Stimulated activated CD8-positive, alpha-beta memory T cell treated with anti-CD3 and anti-CD28 coated beads, Interleukin-12 subunit alpha, Interleukin-12 subunit beta, amount 100 ng/mL, for 1 hour (primary cell): ENCODE results near the gene SYVN1.

Experiments
- DNase-seq: peaks from one replicate; pipeline ENCODE4 v3.0.0-alpha.2; 2020; ENCODE audit warnings: low read depth

SYVN1 gene

GRCh38 chr11:65087827-65088226 lies 46.5 kb downstream of the SYVN1 start:
- no peak for DNase-seq

- DNase-seq: no peak
Observed at GRCh38 chr11:65087216-65087615, 47.1 kb downstream of the SYVN1 start.

- no peak for DNase-seq
Observed at GRCh38 chr11:65086809-65087208, 47.5 kb downstream of the SYVN1 start.

GRCh38 chr11:65085446-65085845 lies 48.9 kb downstream of the SYVN1 start:
- DNase-seq: no peak

- no peak for DNase-seq
Observed at GRCh38 chr11:65084598-65085375, 49.5 kb downstream of the SYVN1 start.

DNA sequence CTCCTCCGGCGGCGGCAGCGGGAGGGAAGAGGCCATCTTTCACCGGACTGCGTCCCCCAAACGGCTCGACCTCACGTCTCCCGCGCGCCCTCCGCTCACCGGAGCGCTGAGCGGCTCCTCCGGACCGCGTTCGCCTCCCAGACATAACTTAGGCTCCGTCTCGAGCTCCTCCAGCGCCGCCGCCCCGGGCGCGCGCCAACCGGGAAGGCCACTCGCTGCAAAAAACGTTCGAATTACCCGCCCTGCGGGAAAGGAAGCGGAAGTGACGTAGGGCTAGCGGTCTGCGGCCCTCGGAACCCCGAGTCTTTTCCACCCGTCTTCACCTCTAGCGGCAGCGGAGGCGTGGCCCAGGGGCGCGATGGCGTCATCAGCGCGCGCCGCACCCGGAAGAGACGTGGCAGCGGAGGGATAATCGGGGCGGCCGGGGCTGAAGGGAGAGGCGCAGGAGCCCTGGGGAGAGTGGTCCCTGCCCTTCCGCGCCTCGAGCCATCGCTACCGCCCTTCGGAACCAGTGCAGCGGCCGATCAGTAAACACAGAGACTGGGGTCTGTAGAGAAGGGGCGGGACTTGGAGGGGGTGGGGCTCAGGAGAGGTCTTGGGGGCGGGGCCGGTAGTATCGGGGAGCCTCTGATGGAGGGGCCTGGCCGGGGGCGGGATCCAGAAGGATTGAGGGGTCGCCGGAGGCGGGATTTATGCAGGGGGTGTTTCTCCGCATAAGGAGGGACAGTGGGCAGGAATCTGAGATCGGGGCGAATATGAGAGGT lies 50.3 kb downstream of the SYVN1 start, which contains the start of the genes CDCA5 and ZFPL1:
Gene CDCA5 (minus strand): TSS at position 207 of the 764 bp plus-strand sequence. CDS start 62 bp downstream, at position 145.
Gene ZFPL1 (plus strand): TSS at position 389 of the 764 bp plus-strand sequence. CDS start 477 bp downstream, outside the sequence.
- DNase-seq: peak; percentile 96

GRCh38 chr11:65083134-65083833 lies 51.0 kb downstream of the SYVN1 start:
- no peak for DNase-seq

DNA sequence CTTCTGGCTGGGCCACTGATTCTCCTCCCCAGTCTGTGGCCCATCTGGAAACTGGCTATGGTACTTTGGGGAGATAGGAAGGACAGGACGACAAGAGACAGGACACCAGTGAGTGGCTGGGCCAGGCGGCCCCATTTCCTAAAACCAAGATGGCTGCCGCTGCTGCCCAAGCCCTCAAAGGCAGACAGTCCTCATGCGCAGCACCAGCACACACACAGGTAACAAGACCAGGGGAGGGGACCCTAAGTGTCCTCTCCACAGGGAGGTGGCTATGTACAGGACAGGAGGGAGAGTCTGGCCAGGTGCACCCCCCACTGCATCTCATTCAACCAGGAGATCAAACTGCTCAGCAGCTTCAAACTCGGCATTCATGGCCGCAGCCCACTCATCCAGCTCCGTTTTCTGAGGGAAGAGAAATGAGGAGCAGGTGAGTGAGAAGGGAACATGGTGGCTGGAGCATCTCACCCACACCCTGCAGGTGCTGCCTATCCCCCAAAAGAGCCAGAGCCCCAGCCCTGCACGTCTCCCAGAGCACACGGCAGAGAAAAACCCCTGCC lies 55.5 kb downstream of the SYVN1 start:
- DNase-seq: no peak

DNA sequence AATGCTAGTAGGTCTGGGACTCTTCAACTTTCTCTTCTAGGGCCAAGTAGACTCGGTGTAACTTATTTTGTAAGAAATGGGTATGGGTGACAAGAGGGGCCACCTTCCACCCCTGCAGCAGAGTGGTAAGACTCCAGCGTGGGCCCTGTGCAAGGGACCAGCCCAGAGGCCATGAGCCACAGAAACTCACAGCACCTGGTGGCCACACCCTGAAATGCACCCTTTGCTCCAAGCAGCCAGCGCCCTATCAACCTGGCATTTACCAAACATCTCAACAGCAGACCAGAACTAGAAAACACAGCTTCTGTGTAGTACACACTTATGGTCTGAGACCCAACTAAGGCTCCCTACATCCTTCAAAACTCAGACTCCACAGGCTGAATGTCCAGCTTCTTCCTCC lies 56.2 kb downstream of the SYVN1 start:
- peak; percentile 57 for DNase-seq

GRCh38 chr11:65077451-65077850 lies 56.9 kb downstream of the SYVN1 start:
- no peak for DNase-seq
